ENCODE data around the gene SCAP.

The SCAP gene

DNA sequence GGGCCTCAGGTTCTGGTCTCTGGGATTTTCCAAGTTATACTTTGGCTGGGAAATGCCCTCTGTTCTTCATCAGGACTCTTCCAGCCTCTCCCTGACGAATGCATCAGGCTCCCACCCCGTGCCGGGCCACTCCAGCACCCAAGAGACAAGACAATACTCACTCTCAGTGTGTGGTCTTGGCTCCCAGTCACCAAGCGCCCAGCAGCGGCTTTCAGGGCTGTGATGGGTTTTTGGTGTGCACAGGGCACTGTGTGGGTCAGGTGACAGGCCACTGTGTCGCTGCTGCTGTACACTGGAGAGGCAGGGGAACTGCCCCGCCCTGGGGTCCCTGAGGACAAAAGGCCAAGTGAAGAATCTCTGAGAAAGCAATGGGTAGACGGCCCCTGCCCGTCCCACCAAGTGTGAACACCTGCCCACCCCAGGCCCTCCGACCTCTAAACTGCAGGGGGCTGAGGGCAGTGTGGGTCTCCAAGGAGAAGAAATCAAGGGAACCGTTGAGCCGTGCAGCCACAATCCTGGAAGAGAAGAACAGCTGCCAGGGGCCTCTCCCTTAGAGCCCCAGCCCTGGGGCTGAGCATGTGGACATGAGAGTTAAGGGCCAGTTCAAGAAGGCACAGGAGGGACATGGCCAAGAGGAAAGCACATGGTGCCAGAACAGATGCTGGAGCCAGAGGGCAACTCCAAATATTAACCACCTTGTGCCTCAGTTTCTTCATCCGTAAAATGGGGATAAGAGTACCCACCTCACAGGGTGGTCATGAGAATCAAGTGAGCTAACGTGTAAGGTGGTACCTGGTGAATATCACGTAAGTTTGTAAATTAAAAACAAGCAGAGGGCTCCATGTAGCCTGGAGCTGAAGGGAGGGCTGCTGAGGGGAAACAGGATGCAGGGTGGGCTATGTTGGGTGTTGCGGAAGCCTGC, 60.8 kb downstream of the SCAP start:
- in situ Hi-C loops (cut with MboI; ENCODE audit: low sequenced_read_pairs) = no loop called here

- in situ Hi-C loops (cut with MboI; ENCODE audit: low sequenced_read_pairs) = no loop called here
These were observed 61.6 kb downstream of the SCAP start for GRCh38 chr3:47414161-47414564.

DNA sequence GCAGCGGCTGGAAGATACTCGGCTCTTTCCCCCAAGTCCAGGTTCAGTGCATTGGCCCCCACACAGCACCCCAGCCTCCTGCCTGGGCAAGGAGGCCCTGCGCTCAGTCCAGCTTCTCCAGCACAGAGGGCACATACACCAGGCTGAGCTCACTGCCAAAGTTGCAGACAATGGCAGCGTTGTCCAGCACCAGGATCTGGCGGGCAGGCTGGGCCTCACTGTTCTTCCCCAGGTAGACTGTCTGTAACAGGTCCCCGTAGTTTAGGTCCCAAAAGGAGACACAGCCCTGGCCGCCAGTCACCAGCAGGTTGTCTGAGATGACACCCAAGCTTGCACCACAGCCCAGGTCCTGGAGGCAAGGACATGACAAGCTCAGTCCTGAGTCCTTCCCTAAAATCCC, 62.0 kb downstream of the SCAP start:
- in situ Hi-C loops (cut with MboI; ENCODE audit: low sequenced_read_pairs) = no loop called here

DNA sequence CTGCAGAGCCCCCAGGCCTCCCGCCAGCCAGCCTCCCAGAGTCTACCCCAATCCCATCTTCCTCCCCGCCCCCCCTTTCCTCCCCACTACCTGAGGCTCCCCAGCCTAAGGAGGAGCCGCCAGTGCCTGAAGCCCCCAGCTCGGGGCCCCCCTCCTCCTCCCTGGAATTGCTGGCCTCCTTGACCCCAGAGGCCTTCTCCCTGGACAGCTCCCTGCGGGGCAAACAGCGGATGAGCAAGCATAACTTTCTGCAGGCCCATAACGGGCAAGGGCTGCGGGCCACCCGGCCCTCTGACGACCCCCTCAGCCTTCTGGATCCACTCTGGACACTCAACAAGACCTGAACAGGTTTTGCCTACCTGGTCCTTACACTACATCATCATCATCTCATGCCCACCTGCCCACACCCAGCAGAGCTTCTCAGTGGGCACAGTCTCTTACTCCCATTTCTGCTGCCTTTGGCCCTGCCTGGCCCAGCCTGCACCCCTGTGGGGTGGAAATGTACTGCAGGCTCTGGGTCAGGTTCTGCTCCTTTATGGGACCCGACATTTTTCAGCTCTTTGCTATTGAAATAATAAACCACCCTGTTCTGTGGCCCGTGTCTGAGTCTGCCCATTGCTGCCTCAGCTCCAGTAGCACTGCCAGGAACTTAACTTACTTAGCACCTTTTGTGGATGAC, 62.8 kb downstream of the SCAP start:
- in situ Hi-C loops (cut with MboI; ENCODE audit: low sequenced_read_pairs) = no loop called here

- in situ Hi-C loops (cut with MboI; ENCODE audit: low sequenced_read_pairs) = no loop called here
These were observed 63.3 kb downstream of the SCAP start for GRCh38 chr3:47412453-47412756.

GRCh38 chr3:47411696-47412452, 63.9 kb downstream of the SCAP start:
- in situ Hi-C loops (cut with MboI; ENCODE audit: low sequenced_read_pairs) = no loop called here

DNA sequence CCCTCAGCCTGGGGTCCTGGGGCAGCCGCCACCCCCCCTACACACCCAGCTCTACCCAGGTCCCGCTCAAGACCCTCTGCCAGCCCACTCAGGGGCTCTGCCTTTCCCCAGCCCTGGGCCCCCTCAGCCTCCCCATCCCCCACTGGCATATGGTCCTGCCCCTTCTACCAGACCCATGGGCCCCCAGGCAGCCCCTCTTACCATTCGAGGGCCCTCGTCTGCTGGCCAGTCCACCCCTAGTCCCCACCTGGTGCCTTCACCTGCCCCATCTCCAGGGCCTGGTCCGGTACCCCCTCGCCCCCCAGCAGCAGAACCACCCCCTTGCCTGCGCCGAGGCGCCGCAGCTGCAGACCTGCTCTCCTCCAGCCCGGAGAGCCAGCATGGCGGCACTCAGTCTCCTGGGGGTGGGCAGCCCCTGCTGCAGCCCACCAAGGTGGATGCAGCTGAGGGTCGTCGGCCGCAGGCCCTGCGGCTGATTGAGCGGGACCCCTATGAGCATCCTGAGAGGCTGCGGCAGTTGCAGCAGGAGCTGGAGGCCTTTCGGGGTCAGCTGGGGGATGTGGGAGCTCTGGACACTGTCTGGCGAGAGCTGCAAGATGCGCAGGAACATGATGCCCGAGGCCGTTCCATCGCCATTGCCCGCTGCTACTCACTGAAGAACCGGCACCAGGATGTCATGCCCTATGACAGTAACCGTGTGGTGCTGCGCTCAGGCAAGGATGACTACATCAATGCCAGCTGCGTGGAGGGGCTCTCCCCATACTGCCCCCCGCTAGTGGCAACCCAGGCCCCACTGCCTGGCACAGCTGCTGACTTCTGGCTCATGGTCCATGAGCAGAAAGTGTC, 64.7 kb downstream of the SCAP start:
- in situ Hi-C loops (cut with MboI; ENCODE audit: low sequenced_read_pairs) = no loop called here

GRCh38 chr3:47410417-47410720, 65.4 kb downstream of the SCAP start:
- in situ Hi-C loops (cut with MboI; ENCODE audit: low sequenced_read_pairs) = no loop called here

- in situ Hi-C loops (cut with MboI; ENCODE audit: low sequenced_read_pairs) = no loop called here
These were observed 65.9 kb downstream of the SCAP start for GRCh38 chr3:47409688-47410416.

DNA sequence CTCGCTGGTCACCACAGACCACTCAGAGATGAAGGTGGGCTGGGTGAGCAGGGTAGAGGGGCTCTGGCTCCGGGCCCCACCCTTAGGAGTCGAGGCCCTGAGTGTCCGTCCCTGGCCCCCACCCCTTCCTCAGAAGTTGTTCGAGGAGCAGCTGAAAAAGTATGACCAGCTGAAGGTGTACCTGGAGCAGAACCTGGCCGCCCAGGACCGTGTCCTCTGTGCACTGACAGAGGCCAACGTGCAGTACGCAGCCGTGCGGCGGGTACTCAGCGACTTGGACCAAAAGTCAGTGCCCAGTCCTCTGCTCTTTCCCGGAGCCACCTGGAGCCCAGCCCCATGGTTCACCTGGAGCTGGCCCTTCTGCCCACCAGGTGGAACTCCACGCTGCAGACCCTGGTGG, 66.5 kb downstream of the SCAP start:
- in situ Hi-C loops (cut with MboI; ENCODE audit: low sequenced_read_pairs) = no loop called here

DNA sequence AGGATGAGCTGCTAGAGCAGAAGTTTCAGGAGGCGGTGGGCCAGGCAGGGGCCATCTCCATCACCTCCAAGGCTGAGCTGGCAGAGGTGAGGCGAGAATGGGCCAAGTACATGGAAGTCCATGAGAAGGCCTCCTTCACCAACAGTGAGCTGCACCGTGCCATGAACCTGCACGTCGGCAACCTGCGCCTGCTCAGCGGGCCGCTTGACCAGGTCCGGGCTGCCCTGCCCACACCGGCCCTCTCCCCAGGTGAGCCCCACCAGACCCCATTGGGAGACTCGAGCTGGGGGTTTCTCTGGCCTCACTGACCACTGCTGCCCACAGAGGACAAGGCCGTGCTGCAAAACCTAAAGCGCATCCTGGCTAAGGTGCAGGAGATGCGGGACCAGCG, 66.9 kb downstream of the SCAP start:
- in situ Hi-C loops (cut with MboI; ENCODE audit: low sequenced_read_pairs) = no loop called here

- in situ Hi-C loops (cut with MboI; ENCODE audit: low sequenced_read_pairs) = no loop called here
These were observed 67.6 kb downstream of the SCAP start for GRCh38 chr3:47407896-47408838.

- in situ Hi-C loops (cut with MboI; ENCODE audit: low sequenced_read_pairs) = no loop called here
These were observed 68.5 kb downstream of the SCAP start for GRCh38 chr3:47407237-47407636.

DNA sequence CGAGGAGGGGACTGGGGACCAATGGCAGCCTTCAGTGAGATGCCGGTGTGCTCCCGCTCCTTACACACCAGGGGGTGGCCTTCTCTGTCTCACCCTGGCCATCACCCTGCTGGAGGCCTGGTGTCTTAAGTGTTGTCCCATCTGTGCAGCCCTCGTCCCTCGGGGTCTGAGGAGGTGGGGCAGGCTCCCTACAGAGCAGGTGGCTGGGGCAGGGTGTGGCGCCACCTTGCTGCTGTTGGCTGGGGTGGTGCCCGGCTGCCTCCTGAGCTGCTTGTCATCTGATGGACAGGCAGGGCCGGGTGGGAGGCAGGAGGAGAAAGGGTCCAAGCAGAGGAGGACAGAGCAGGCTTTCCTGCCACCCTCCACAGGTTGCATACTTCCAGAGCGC, 69.0 kb downstream of the SCAP start:
- in situ Hi-C loops (cut with MboI; ENCODE audit: low sequenced_read_pairs) = no loop called here

DNA sequence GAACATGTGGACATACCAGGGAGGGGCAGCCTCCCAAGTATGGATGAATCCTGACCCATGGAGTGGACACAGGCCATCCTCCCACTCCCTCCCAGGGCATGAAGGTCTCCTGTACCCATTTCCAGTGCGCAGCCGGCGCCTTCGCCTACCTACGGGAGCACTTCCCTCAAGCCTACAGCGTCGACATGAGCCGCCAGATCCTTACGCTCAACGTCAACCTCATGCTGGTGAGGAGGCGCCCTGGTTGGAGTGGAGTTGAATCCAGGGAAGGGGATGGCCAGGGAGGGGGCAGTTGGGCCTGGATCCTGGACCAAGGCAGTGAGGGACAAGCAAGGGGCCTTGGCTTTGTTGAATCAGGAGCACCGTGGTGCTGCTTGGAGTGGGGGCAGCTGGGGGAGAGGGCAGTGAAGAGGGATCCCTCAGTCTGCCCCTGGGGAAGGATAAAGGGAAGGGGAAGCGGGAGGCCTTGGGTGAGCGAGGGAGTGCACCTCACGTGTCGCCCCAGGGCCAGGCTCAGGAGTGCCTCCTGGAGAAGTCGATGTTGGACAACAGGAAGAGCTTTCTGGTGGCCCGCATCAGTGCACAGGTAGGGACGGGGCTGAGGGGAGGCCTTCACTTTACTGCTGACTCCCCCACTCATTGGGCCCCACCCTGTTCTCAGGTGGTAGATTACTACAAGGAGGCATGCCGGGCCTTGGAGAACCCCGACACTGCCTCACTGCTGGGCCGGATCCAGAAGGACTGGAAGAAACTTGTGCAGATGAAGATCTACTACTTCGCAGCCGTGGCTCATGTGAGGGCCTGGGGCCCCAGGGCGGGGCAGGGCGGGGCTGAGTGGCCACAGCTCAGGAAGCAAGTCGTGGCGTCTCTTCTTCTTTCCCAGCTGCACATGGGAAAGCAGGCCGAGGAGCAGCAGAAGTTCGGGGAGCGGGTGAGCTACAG, 69.7 kb downstream of the SCAP start:
- in situ Hi-C loops (cut with MboI; ENCODE audit: low sequenced_read_pairs) = no loop called here

DNA sequence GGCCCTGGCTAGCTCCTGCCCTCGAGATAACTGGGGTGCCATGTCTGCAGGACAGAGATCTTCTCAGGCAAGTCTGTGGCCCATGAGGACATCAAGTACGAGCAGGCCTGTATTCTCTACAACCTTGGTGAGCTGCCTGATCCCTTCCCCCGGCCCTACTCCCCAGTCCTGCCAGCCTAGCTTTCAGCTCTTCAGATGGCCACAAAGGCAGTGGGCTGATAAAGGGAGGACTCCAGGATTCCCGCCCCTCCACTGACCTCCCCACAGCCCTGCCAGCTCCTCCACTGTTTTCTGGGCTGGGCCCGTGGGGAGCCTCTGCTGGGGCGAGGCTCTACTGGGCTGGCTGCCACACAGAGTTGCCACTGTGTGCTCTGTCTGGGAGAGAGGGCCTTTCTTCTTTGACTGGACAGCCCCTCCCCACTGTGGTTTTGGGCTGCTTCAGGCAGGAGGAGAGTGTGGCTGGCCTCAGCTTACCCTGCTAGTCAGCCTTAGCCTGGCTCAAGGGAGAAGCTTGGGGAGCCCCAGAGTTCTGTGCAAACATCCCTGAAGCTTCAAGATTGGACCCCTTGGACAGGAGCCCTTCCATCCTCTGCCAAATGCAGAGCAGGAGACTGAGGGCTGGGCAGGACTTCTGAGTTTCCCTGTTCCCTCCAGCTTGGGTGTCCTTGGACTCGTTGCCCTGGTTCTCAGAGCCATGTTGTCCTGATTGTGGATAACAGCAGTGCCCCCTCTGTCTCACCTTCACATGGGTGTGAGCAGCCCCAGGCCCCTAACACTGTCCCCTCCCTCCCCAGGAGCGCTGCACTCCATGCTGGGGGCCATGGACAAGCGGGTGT, 70.6 kb downstream of the SCAP start:
- in situ Hi-C loops (cut with MboI; ENCODE audit: low sequenced_read_pairs) = no loop called here

DNA sequence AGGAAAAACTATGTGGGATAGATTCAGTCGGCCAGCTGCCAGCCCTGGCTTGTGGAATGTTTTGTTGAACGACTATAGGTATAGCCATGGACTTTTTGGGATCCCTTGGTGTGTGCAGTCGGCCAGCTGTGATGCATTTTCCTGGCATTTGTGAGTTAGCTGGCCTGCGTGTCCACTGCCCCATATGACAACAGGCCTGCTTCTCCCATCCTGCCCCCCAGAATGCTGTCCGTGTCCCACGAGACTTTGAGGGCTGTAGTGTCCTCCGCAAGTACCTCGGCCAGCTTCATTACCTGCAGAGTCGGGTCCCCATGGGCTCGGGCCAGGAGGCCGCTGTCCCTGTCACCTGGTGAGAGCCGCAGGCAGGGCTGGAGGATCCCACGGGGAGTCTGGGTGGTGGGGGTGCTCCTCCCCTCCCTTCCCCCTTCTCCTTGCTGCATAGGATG, 71.3 kb downstream of the SCAP start:
- in situ Hi-C loops (cut with MboI; ENCODE audit: low sequenced_read_pairs) = no loop called here
